GM04504 (cell line): ENCODE results near the gene DALRD3.

Source experiments
- DNase-seq: peaks from one replicate; pipeline ENCODE4 v3.0.0-alpha.2; 2012; ENCODE audit warnings: low read depth

The DALRD3 gene, protein sequence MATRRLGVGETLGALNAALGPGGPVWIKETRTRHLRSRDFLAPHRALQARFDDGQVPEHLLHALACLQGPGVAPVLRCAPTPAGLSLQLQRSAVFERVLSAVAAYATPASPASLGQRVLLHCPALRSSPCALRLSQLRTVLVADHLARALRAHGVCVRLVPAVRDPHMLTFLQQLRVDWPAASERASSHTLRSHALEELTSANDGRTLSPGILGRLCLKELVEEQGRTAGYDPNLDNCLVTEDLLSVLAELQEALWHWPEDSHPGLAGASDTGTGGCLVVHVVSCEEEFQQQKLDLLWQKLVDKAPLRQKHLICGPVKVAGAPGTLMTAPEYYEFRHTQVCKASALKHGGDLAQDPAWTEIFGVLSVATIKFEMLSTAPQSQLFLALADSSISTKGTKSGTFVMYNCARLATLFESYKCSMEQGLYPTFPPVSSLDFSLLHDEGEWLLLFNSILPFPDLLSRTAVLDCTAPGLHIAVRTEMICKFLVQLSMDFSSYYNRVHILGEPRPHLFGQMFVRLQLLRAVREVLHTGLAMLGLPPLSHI

DNA sequence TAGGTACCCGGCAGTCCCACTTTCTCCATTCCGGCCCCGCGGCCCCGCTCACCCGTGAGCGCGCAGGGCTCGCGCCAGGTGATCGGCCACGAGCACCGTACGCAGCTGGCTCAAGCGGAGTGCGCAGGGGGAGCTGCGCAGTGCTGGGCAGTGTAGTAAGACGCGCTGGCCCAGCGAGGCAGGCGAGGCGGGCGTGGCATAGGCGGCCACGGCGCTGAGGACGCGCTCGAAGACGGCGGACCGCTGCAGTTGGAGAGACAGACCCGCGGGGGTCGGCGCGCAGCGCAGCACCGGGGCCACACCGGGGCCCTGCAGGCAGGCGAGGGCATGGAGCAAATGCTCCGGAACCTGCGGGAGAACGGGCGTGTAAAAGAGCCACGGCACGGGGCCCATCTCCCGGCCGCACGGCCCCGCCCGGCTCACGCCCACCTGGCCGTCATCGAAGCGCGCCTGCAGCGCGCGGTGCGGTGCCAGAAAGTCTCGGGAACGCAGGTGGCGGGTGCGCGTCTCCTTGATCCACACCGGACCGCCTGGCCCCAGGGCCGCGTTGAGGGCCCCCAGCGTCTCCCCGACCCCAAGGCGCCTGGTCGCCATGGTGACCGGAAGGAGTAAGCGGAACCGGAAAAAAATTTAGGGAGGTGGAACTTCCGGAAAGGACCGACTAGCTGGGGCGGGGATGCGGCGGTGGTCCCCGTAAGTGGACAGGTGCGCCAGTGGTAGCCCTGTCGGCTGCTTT lies at the start of gene DALRD3:
Gene DALRD3 (minus strand): TSS at position 610 of the 736 bp plus-strand sequence. CDS start 16 bp downstream, at position 594.
- DNase-seq = no peak

DNA sequence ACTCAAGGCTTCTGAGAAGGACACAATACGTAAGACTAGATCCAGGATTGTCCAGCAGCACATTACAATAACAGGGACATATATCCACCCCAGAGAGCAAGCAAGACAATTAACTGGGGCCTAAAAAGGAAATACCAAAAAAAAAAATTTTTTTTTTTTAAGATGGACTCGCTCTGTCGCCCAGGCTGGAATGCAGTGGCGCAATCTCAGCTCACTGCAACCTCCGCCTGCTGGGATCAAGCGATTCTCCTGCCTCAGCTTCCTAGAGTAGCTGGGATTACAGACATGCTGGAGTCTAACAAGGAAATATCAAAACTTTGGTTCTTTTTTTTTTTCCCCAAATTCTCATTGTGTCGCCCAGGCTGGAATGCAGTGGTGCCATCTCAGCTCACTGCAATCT lies 39.6 kb upstream of the DALRD3 start:
- DNase-seq = no peak

DNA sequence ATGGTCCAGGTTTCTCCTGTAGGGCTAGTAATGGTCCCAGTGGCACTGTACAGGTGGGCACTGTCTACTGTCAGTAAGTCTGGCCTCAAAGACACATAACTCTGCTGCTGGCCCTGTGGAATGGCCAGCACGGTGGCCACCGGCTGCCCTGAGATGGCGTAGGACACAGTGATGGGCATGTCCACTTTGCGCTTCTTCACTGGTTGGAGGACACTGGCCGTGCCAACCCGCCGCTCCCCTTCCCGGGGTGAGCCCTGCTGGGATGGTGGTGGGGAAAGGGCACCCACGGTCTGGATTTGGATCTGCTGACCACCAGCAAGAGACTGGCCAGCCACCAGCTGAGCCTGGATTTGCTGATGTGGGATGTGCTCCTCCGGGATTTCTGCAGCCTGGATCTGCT lies 38.9 kb upstream of the DALRD3 start:
- no peak for DNase-seq

DNA sequence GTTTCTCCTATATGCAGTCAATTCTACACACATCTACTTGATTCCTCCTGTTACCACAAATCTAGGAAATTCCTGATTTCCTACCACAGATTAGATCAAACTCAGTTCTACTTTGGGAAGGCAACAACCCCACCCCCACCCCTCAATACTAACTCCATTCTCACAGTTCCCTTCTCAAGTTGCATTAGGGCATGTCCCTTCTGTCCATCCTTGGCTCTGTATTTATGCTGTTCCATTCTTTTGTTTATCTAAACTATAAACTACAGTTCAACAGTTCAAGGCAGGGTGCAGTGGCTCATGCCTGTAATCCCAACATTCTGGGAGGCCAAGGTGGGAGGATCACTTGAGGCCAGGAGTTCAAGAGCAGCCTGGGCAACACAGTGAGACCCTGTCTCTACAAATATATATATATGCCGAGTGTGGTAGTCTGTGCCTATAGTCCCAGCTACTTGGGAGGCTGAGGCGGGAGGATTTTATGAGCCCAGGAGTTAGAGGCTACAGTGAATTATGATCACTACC lies 36.0 kb upstream of the DALRD3 start:
- DNase-seq = no peak

DNA sequence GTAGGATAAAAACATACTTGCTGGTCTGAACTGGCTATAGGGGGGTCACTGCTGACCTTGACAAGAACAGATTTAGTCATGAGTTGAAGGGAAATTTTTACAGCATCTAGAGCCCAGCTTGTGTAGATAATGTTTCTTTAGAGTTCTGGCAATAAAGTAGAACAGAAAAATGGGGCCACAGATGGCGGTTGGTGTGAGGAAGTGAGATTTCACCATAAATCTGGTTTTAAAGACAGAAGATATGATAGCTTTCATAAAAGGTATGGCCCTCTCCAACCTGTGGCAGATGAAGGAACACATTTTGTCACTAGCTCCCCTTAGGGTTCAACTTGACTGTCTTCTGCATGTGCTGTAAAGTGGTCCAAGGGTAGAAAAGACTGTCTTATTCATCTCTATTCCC lies 35.2 kb upstream of the DALRD3 start:
- no peak for DNase-seq

DNA sequence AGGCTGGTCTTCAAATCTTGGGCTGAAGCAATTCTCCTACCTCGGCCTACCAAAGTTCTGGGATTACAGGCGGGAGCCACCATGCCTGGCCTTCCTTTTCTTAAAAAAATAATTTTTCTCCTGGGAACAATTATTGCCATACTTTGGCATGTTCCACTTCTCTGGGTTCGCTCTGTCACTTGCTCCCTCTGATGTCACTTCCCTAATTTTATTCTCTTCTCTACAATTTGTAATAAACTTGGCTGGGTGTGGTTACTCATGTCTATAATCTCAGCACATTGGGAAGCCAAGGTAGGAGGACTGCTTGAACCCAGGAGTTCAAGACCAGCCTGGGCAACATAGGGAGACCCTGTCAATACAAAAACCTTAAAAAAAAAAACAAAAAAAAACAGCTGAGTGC lies 16.9 kb upstream of the DALRD3 start:
- no peak for DNase-seq

DNA sequence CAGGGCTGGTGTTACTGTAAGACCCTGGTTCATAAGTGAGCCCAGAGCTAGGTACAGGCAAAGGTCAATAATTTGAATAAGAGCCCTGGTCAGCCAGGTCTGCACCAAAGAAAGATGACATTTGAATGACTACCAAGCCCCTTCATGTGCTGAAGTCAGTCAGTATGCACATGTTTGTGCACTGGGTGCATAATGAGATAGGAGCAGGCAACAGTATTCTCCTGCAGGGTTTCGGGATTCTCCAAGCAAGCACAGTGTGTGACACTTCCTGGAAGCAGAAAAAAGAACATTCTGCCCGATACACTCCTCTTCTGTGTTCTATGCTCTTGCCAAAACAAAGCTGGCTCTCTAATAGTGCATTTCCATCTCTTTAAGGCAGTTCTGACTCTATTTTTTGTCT lies 16.3 kb upstream of the DALRD3 start:
- no peak for DNase-seq

DNA sequence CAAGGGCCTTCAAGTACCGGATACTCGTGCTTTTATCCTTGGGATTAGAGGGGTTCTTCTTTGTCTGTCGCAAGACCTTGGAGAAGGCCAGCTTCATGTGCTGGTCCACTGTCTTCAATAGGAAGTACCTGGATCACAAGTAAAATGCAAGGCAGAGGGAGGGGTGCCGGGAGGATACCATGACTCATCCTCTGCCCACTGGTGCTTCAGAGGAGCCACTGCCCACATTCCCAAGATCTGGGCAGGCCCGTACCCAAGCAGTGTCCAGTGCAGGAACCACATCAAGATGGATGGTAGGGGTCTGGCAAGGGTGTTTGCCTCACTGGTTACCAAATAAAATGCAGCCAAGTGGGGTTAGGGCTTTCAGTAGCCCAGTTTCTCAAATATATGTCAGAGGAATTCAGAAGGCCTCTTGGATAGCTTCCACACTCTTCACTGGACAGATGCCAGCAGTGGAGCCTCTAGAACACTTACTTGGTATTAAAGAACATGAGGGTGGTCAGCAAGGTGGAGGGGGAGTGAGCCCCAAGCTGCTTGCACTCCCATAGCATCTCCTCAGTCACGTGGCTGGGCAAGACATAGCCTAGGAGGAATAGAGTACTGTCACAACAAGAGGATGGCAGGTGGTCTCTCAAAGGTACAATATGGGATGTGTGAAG lies 14.4 kb upstream of the DALRD3 start:
- no peak for DNase-seq

DNA sequence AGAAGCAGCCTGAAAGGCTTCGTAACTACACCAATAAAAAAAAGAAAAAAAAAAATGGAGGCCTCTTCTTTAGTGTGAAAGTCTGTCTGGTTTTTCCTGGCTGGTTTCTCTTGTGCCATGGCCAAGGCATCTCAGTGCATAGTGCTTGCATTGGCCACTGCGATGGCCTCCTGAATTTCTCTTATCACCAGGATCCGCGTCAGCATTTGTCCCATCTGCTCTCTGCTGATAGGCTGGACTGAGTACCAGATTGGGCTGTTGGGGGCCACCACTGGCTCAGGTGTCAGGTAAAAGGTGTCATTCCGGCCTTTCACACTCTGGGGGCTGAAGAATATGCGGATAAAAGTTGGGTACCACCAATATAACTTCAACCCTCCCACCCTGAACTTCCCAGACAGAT lies 11.9 kb upstream of the DALRD3 start:
- no peak for DNase-seq

DNA sequence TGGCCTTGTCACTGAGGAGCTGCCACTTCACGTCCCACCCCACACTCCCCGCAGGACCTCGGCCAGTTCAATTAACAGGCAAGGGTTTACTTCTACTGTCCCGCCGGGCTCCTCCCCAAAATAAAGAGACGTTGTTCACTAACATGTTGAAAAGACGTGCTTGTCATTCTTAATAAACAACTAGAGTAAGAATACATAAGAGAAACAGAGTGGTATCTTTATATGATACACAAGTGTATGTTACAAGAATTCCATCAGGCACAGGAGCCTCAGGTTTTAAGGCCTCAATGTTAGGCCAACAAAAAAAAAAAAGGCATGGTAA lies 11.1 kb upstream of the DALRD3 start:
- DNase-seq = no peak

DNA sequence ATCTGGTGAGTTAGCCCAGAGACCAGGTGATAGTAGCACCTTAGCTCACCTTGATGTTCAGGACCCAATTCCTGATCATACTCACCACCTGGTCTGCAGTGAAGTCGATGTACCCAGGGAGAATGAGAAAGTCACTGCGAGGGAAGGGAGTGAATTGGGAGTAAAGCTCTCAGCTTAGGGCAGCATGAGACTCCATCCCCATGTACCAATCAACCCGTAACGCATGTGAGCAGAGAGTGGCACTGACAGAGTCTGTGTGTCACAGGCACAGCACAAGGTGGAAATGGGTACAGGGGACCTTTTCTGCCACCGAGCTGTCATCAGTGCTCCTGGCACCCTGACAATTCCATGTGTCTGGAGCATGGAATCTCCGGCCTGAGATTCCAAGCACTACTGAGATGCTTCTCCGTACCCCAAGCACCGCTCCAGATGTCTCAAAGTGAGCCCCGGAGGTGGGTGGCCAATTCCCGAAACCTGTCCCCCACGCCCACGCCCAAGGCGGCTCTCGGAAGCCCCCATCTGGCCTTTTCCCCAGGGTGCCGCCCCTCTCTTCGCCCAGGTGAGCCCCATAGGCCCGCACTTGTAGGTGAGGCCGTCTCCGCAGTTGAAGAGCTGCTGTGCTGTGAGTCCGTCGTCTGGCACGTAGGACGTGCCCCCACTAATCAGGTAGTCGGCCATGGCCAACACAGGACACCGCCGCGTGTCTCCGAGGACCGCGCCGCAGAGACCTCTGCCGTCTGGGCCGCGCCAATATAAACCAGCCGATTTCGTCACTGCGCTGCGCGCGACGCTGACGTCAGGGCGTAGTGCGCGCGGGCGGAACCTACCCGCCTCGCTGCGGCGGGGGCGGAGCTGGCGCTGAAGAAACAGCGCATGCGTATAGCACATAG lies 10.5 kb upstream of the DALRD3 start, which contains the start of gene IMPDH2:
Gene IMPDH2 (minus strand): TSS at position 726 of the 890 bp plus-strand sequence. CDS start 48 bp downstream, at position 678.
- DNase-seq = peak; percentile 81

DNA sequence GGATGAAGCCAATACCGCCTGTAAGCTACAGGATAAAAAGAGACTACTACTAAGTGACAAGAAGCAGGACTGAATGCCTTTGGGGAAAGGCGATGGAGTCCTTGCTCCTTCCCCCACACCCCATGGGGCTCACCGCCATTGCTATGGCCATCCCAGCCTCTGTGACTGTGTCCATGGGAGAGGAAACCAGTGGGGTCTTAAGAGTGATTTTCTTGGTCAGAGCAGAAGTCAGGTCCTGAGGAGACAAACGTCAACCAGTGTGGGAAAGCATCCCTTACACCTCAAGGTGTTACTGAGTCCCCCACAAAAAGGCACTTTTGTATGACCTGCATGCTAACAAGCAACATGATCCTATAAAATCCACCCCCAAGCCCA lies 9.9 kb upstream of the DALRD3 start:
- no peak for DNase-seq

DNA sequence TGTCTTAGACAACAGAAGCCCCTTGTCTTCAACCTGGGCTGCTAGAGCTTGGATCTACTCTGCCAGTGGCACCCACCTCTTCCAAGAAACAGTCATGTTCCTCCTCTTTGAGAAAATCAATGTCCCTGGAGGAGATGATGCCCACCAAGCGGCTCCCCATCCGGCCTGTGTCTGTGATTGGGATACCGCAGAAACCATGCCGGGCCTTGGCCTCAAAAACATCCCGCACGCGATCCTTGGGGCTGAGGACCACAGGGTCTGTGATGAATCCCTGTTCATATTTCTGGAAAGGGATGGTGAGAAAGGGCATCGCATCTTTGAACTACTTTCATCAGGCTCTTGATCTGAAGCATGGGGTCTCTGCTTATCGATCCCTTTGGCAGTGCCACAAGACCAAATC lies 9.3 kb upstream of the DALRD3 start:
- DNase-seq = no peak

DNA sequence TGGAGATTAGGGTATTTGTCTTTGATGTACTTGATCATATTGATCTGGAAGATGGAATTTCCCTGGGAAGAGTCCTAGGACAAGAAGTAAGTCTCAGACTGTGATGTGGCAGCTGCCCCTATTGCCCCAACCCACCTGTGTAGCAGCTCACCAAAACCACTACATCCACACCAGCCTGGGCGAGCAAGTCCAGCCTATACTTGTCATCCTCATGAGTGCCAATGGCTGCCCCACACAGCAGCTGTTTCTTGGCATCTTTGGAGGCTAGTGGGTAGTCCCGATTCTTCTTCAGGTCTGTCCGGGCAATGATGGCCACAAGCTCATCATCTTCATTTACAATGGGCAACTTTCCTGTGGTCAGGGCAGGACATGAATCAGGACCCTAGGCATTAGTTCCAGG lies 8.2 kb upstream of the DALRD3 start:
- no peak for DNase-seq

DNA sequence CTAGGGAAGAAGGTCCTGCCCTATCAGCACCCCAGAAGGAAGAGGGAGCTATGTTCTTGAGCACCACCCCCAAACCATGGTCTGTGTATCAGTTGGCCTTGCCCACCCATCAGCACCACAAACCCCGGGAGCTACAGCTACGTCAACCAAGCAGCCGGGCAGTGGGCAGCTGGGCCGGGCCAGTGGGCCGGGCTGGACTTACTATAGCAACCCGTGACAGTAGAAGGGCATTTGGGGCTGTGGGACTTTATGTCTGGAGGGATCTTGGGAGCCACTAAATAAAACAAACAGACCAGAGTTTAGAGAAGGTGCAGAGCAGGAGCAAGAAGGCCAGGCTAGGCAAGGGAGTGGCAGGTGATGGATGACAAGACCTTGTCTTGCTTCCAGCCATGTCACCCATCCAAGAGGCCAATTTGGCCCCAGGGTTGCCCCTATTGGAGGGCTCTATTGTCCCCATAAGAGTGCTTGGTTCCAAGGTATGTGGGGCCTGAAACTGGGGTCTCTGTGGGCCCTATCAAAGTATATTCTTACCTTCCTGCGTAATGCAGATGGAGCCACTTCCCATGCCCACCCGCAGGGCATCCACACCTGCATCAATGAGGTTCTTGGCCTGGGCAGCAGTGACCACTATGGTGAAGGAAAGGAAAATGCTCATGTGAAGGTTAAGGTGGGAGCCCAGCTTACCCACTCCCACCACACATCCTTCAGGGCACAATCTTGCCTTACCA lies 7.6 kb upstream of the DALRD3 start:
- no peak for DNase-seq

DNA sequence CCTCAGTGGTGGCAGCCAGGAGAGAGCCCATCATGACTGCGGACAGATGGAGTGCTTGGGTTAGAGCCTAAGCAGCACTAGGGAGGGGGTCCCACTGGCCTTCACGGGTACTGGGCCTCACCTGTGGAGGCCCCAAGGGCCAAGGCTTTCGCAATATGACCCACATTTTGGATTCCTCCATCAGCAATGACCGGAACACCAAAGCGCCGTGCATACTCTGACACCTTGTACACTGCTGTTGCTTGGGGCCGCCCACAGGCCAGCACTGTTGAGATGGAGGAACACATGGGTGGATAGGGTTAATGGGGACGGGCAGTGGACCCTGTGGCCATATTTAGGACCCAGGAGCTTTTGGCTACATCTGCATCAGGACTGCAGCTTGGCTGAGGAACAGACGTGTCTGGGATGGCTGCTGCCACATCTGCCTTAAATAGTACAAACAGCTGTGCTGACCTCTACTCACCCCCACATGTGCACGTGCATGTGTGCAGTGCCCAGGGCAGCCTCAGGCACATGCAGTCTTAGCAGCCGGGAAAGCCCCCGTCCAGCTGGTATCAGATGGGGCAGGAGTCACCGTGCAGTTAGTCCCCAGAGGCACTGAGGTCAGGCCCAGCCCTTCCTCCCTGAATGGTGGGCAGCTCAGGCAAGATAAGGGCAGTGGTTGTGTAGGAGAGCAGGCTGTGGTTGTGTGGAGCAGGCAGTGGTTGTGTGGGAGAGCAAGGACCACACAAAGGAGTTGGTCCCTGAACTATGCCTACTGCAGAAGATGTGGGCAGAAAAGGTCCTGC lies 6.8 kb upstream of the DALRD3 start:
- DNase-seq = no peak

DNA sequence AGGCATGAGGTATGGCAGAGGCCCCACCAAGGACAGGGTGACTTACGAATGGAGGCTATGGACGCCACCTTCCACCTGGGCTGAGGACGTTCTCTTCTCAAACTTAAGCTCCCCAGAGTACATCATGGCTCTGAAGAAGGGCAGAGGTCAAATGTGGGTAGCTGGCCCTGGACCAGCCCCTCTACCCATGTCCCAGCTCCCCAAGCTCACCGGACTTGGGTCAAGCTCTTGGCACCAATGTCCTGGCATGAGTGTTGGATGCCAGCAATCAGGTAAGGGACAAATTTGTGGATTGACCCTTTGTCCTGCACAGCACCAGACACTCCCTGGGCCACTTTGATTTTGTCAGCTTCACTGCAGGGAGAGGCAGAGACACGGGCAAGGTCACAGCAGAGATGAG lies 6.1 kb upstream of the DALRD3 start:
- no peak for DNase-seq

DNA sequence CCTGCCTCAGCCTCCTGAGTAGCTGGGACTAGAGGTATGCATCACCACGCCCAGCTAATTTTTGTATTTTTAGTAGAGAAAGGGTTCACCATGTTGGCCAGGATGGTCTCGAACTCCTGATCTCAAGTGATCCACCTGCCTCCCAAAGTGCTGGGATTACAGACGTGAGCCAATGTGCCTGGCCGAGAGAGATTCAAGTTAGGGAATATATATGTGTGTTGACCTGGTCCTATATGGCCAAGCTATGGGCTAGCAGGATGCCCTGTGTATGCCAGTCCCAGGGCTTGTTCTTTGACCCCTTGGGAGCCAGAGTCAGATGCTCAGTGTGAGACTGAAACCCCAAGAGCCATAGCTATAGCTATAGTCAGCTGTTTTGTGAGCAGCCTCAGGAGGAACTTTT lies 5.4 kb upstream of the DALRD3 start:
- no peak for DNase-seq

DNA sequence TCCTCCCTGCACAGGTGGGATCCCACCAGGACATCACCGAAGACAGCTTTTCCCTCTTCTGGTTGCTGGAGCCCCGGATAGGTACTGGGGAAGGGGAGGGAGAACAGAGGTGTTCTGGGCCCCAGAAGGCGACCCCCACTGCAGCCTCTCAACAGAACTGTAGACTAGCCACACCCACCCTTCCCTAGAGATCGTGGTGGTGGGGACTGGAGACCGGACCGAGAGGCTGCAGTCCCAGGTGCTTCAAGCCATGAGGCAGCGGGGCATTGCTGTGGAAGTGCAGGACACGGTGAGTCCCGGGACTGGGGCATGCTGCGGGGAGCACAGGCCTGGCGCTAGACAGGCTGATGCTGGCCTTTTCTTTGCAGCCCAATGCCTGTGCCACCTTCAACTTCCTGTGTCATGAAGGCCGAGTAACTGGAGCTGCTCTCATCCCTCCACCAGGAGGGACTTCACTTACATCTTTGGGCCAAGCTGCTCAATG lies 4.3 kb upstream of the DALRD3 start:
- DNase-seq = no peak
